IMR-90 (cell line): ENCODE results near the gene CAV3. TPM values are rescaled to one million over a fixed set of nuclear protein-coding genes. Genes with fewer than 3 reads are reported as not detected.

ENCODE experiments used
- ATAC-seq: fragments of 200-7000 bp; cut with Tn5 transposase; 2 replicates; pipeline ENCODE4 v1.9.1; 2020; ENCODE audit warnings: low read depth, mild to moderate bottlenecking, moderate library complexity
- BruUV-seq: library from RNA; stranded (reverse); fragments of 400-500 nt; replicated peaks from 2 replicates; lab custom pipeline; 2021; lab: Mats Ljungman, UMichigan
- CTCF ChIA-PET: fragments of 300-600 bp; formaldehyde crosslinking; extraction: SDS; loops from one replicate; lab custom pipeline; 2021; ENCODE audit warnings: antibody characterized with exemption; lab: Yijun Ruan, JAX
- POLR2A ChIA-PET: fragments of 300-600 bp; sonication (Branson Sonifier 250); formaldehyde crosslinking; loops from one replicate; lab custom pipeline; 2022; ENCODE audit warnings: antibody characterized with exemption; ENCODE audit not compliant: unreplicated experiment; lab: Charles Lee
- DNase-seq: peaks from one replicate; pipeline ENCODE4 v3.0.0; 2013
- H2AFZ ChIP-seq: replicated peaks from 2 replicates; pipeline ENCODE3; 2013; ENCODE audit warnings: low read length, mild to moderate bottlenecking; ENCODE audit not compliant: poor library complexity
- H2AK5ac ChIP-seq: 2 replicates; pipeline ENCODE4 v1.6.1; 2013; ENCODE audit warnings: low read depth, low read length, inconsistent platforms
- H2AK9ac ChIP-seq: replicated peaks from 2 replicates; pipeline ENCODE3; 2013; ENCODE audit warnings: mild to moderate bottlenecking, low read depth, low read length, moderate library complexity; ENCODE audit not compliant: poor library complexity
- H2BK120ac ChIP-seq: 2 replicates; pipeline ENCODE4 v1.6.1; 2013; ENCODE audit warnings: low read depth, low read length, inconsistent platforms
- H2BK15ac ChIP-seq: 3 replicates; pipeline ENCODE4 v1.6.1; 2013; ENCODE audit warnings: low read depth, low read length, inconsistent platforms
- H2BK20ac ChIP-seq: 2 replicates; pipeline ENCODE4 v1.6.1; 2013; ENCODE audit warnings: low read depth, mild to moderate bottlenecking, inconsistent platforms, low read length, moderate library complexity
- H2BK5ac ChIP-seq: 2 replicates; pipeline ENCODE4 v1.6.1; 2013; ENCODE audit warnings: mild to moderate bottlenecking, low read depth, low read length, inconsistent platforms; ENCODE audit not compliant: poor library complexity, severe bottlenecking
- H3K14ac ChIP-seq: replicated peaks from 2 replicates; pipeline ENCODE4 v1.6.1; 2013; ENCODE audit warnings: low read depth, low read length, inconsistent platforms
- H3K18ac ChIP-seq: 2 replicates; pipeline ENCODE4 v1.6.1; 2013; ENCODE audit warnings: low read depth, low read length, control low read depth
- H3K23ac ChIP-seq: 2 replicates; pipeline ENCODE4 v1.6.1; 2013; ENCODE audit warnings: low read depth, low read length, inconsistent platforms
- H3K27ac ChIP-seq: 2 replicates; pipeline ENCODE4 v1.5.1; 2013; ENCODE audit warnings: mild to moderate bottlenecking, control low read depth, low read length; ENCODE audit not compliant: insufficient read depth
- H3K27me3 ChIP-seq: 2 replicates; pipeline ENCODE4 v1.6.1; 2013; ENCODE audit warnings: low read length; ENCODE audit not compliant: control insufficient read depth, insufficient read depth
- H3K36me3 ChIP-seq: 2 replicates; pipeline ENCODE4 v1.6.1; 2013; ENCODE audit warnings: low read length, mixed read lengths; ENCODE audit not compliant: control insufficient read depth, insufficient read depth
- H3K4ac ChIP-seq: 2 replicates; pipeline ENCODE4 v1.6.1; 2013; ENCODE audit warnings: low read depth, low read length, inconsistent platforms
- H3K4me1 ChIP-seq: 2 replicates; pipeline ENCODE4 v1.6.1; 2013; ENCODE audit warnings: low read length, mixed read lengths; ENCODE audit not compliant: control insufficient read depth, insufficient read depth
- H3K4me2 ChIP-seq: 2 replicates; pipeline ENCODE4 v1.6.1; 2013; ENCODE audit warnings: low read depth, mild to moderate bottlenecking, control low read depth, low read length, moderate library complexity
- H3K4me3 ChIP-seq: 2 replicates; pipeline ENCODE4 v1.5.1; 2013; ENCODE audit warnings: low read depth, mild to moderate bottlenecking, control low read depth, low read length, moderate library complexity; ENCODE audit not compliant: insufficient read depth
- H3K56ac ChIP-seq: 2 replicates; pipeline ENCODE4 v1.6.1; 2013; ENCODE audit warnings: low read length, inconsistent platforms; ENCODE audit not compliant: insufficient read depth; ENCODE audit errors: extremely low read depth
- H3K79me1 ChIP-seq, 2 experiments: 2 replicates each; pipeline ENCODE4 v1.6.1; 2013; ENCODE audit warnings: low read length in 2 of 2, inconsistent platforms in 1 of 2, low read depth in 1 of 2
- H3K9ac ChIP-seq: 2 replicates; pipeline ENCODE4 v1.6.1; 2013; ENCODE audit warnings: low read depth, low read length, control low read depth
- H3K9me1 ChIP-seq: 2 replicates; pipeline ENCODE4 v1.6.1; 2013; ENCODE audit warnings: low read length, inconsistent platforms; ENCODE audit not compliant: insufficient read depth
- H3K9me3 ChIP-seq: 2 replicates; pipeline ENCODE4 v1.6.1; 2013; ENCODE audit warnings: low read length; ENCODE audit not compliant: control insufficient read depth, insufficient read depth
- H4K20me1 ChIP-seq: 2 replicates; pipeline ENCODE4 v1.6.1; 2013; ENCODE audit warnings: low read length, inconsistent platforms; ENCODE audit not compliant: insufficient read depth
- H4K5ac ChIP-seq: 2 replicates; pipeline ENCODE4 v1.6.1; 2013; ENCODE audit warnings: mild to moderate bottlenecking, low read depth, low read length, control low read depth
- H4K8ac ChIP-seq, 2 experiments: 2 replicates each; pipeline ENCODE4 v1.6.1; 2013; ENCODE audit warnings: low read depth in 2 of 2, low read length in 2 of 2, control low read depth in 1 of 2, inconsistent platforms in 1 of 2
- H4K91ac ChIP-seq: 2 replicates; pipeline ENCODE4 v1.6.1; 2013; ENCODE audit warnings: low read depth, low read length, inconsistent platforms; ENCODE audit not compliant: insufficient read depth
- BHLHE40 ChIP-seq: fragments of 150-350 bp; IDR thresholded peaks from 2 replicates; pipeline ENCODE4 v1.6.1; 2016; ENCODE audit warnings: mild to moderate bottlenecking, low read depth, low read length
- CEBPB ChIP-seq: IDR thresholded peaks from 2 replicates; pipeline ENCODE4 v1.6.1; 2012; ENCODE audit warnings: low read depth, low read length, improper control_type of control experiment
- CHD1 ChIP-seq: IDR thresholded peaks from 2 replicates; pipeline ENCODE4 v1.6.1; 2012; ENCODE audit warnings: low read depth, low read length, improper control_type of control experiment
- FOS ChIP-seq: fragments of 150-350 bp; IDR thresholded peaks from 2 replicates; pipeline ENCODE4 v1.6.1; 2016; ENCODE audit warnings: low read depth, low read length
- MAFK ChIP-seq: IDR thresholded peaks from 2 replicates; pipeline ENCODE4 v1.6.1; 2012; ENCODE audit warnings: low read depth, low read length, improper control_type of control experiment
- MAZ ChIP-seq: IDR thresholded peaks from 2 replicates; pipeline ENCODE4 v1.6.1; 2012; ENCODE audit warnings: low read depth, mild to moderate bottlenecking, low read length, improper control_type of control experiment, moderate library complexity, borderline replicate concordance
- MXI1 ChIP-seq: IDR thresholded peaks from 2 replicates; pipeline ENCODE4 v1.6.1; 2012; ENCODE audit warnings: low read depth, mild to moderate bottlenecking, low read length, moderate library complexity, borderline replicate concordance
- NFE2L2 ChIP-seq: fragments of 150-350 bp; IDR thresholded peaks from 2 replicates; pipeline ENCODE4 v1.6.1; 2016; ENCODE audit warnings: low read depth, mild to moderate bottlenecking, low read length
- POLR2A ChIP-seq: IDR thresholded peaks from 2 replicates; pipeline ENCODE4 v1.6.1; 2012; ENCODE audit warnings: mild to moderate bottlenecking, low read depth, low read length
- RAD21 ChIP-seq: IDR thresholded peaks from 2 replicates; pipeline ENCODE4 v1.6.1; 2012; ENCODE audit warnings: low read length, improper control_type of control experiment
- RCOR1 ChIP-seq: IDR thresholded peaks from 2 replicates; pipeline ENCODE4 v1.6.1; 2012; ENCODE audit warnings: mild to moderate bottlenecking, low read length, improper control_type of control experiment; ENCODE audit not compliant: insufficient replicate concordance
- RFX5 ChIP-seq: IDR thresholded peaks from 2 replicates; pipeline ENCODE4 v1.8.0; 2012; ENCODE audit warnings: low read depth, mild to moderate bottlenecking, low read length, moderate library complexity
- SMC3 ChIP-seq: fragments of 150-350 bp; IDR thresholded peaks from 2 replicates; pipeline ENCODE4 v1.6.1; 2016; ENCODE audit warnings: low read depth, mild to moderate bottlenecking, antibody characterized with exemption, low read length, moderate library complexity
- WGBS, 2 experiments: methylation state at CpG; one replicate each; pipeline versions ENCODE4 v1.1.5 to v1.1.7; 2013; ENCODE audit warnings: missing lambda C conversion rate in 2 of 2; ENCODE audit not compliant: insufficient read length in 1 of 2; ENCODE audit errors: extremely low coverage in 2 of 2; 5-methylcytosine and 5-hydroxymethylcytosine counted together
- dilution Hi-C: fragments of 300-500 bp; cut with HindIII; formaldehyde crosslinking; loops from one replicate; pipeline ENCODE4 v1.14.3; 2018; ENCODE audit warnings: low sequenced_read_pairs; ENCODE audit not compliant: unreplicated experiment
- in situ Hi-C: fragments of 300-500 bp; cut with MboI; formaldehyde crosslinking; loops from 3 replicates; pipeline ENCODE4 v1.14.3; 2019; ENCODE audit warnings: low sequenced_read_pairs, inconsistent platforms, mixed read lengths
- intact Hi-C: fragments of 100-400 bp; cut with micrococcal nuclease; formaldehyde crosslinking; loops from 2 replicates; pipeline ENCODE4 v1.10.0; 2022
- polyA plus RNA-seq, 3 experiments: library from polyadenylated mRNA; depleted of rRNA; stranded (reverse); fragments of >200 nt; gene quantifications; 2 replicates each; pipeline ENCODE4 v1.2.3, GENCODE V29; 2012; ENCODE audit warnings: low replicate concordance in 1 of 3
- total RNA-seq: library from RNA; depleted of rRNA; stranded (reverse); fragments of >200 nt; gene quantifications from 2 replicates; pipeline ENCODE4 v1.2.3, GENCODE V29; 2012
- TF ChIP-seq, protein P1 (sequence below): fragments of 150-350 bp; IDR thresholded peaks from 2 replicates; pipeline ENCODE4 v1.6.1; 2016; ENCODE audit warnings: low read depth, mild to moderate bottlenecking, low read length, moderate library complexity, borderline replicate concordance
- TF ChIP-seq, protein P2 (sequence below): conservative IDR thresholded peaks from 2 replicates; pipeline ENCODE4 v1.5.1; 2012; ENCODE audit warnings: mild to moderate bottlenecking, low read depth, low read length, improper control_type of control experiment

Gene CAV3
- total and polyA plus RNA-seq, 2 of the 4 experiments (the other 2 are of a cell fraction): 0.17 to 0.36 TPM

DNA sequence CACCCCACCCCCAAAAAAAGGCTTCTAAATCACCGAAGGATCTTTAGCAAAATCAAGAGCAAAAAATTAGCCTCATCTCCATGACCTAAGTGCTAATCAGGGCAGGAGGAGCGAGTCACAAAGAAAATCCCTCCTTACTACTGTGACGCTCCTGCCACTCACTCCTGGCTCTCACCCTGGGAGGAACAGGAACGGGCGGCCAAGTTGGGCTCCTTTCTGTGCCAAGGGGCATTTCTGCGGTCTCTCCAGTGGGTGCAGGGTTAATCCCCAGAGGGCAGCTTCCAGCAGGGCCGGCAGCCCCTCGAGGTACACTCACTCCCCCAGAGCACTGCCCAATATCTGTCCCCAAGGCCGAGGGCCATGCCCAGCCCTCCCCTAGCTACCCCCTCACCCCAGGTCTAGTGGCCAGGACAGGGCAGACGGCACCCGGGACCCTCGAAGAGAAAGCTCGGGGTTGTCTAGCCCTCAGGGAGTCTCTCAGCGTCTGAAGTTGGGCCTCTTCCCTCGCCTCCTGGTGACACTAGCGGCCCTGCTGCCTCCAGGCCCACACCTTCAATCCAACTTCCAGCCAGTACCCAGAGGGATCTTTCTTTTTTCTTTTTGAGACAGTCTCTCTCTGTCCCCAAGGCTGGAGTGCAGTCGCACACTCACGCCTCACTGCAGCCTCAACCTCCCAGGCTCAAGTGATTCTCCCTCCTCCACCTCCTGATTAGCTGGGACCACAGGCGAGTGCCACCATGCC lies 706 bp downstream of the CAV3 start:
- Histone ChIP-seq H2BK15ac (no peak overlapping the region), H3K9me3 (no peaks in the 10 kb centered on the region), H2BK5ac (no peak overlapping the region), H3K4me3 (no peak overlapping the region), H4K5ac (no peak overlapping the region), H2BK20ac (no peak overlapping the region), H2AK9ac (no peak overlapping the region), H3K9me1 (no peaks in the 10 kb centered on the region), H3K4me1 (peaks cover 2% of the 10 kb centered on the region; the same call in 1 of the 2 replicates), H3K79me1 (no peaks in the 10 kb centered on the region), H3K27ac (no peak overlapping the region), H4K91ac (no peak overlapping the region), H3K27me3 (no peaks in the 10 kb centered on the region; the same call in 1 of the 2 replicates), H3K36me3 (no peaks in the 10 kb centered on the region), H3K23ac (no peak overlapping the region), H3K4me2 (no peak overlapping the region), H3K18ac (no peak overlapping the region), H2BK120ac (no peak overlapping the region), H3K14ac (no peak overlapping the region), H4K20me1 (no peaks in the 10 kb centered on the region), H3K9ac (no peak overlapping the region), H3K4ac (no peak overlapping the region), H4K8ac (no peak overlapping the region), H3K56ac (no peak overlapping the region), H2AK5ac (no peak overlapping the region), H2AFZ (no peak overlapping the region)
- no peak for TF ChIP-seq CHD1
- no peak for TF ChIP-seq FOS
- TF ChIP-seq MXI1: no peak
- TF ChIP-seq, protein P1, sequence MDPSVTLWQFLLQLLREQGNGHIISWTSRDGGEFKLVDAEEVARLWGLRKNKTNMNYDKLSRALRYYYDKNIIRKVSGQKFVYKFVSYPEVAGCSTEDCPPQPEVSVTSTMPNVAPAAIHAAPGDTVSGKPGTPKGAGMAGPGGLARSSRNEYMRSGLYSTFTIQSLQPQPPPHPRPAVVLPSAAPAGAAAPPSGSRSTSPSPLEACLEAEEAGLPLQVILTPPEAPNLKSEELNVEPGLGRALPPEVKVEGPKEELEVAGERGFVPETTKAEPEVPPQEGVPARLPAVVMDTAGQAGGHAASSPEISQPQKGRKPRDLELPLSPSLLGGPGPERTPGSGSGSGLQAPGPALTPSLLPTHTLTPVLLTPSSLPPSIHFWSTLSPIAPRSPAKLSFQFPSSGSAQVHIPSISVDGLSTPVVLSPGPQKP: no peak
- no peak for TF ChIP-seq CEBPB
- no peak for TF ChIP-seq RCOR1
- no peak for TF ChIP-seq RAD21
- TF ChIP-seq NFE2L2: no peak
- TF ChIP-seq, protein P2, sequence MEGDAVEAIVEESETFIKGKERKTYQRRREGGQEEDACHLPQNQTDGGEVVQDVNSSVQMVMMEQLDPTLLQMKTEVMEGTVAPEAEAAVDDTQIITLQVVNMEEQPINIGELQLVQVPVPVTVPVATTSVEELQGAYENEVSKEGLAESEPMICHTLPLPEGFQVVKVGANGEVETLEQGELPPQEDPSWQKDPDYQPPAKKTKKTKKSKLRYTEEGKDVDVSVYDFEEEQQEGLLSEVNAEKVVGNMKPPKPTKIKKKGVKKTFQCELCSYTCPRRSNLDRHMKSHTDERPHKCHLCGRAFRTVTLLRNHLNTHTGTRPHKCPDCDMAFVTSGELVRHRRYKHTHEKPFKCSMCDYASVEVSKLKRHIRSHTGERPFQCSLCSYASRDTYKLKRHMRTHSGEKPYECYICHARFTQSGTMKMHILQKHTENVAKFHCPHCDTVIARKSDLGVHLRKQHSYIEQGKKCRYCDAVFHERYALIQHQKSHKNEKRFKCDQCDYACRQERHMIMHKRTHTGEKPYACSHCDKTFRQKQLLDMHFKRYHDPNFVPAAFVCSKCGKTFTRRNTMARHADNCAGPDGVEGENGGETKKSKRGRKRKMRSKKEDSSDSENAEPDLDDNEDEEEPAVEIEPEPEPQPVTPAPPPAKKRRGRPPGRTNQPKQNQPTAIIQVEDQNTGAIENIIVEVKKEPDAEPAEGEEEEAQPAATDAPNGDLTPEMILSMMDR: no peak
- TF ChIP-seq POLR2A: no peak
- TF ChIP-seq BHLHE40: no peak
- no peak for TF ChIP-seq SMC3
- TF ChIP-seq MAFK: no peak
- no peak for TF ChIP-seq RFX5
- no peak for TF ChIP-seq MAZ
- intact Hi-C loops (no loop called here), dilution Hi-C loops (no loop called here), in situ Hi-C loops (loop anchor here (25.0 kb wide), 1 partner anchor 297 kb away; no protein-coding TSS in a partner anchor)
- CTCF ChIA-PET: no interaction called here
- POLR2A ChIA-PET: no interaction called here
- ATAC-seq (no peak), DNase-seq (no peak)
- 100% methylated on average over 1 of the region's 19 CpGs; no CpG with 5 or more reads in 1 of the 2 experiments for WGBS, 2 experiments
- no TSS peak for BruUV-seq
